Activated naive CD8-positive, alpha-beta T cell treated with anti-CD3 and anti-CD28 coated beads, Interleukin-2, amount 50 U/mL, for 24 hours (primary cell): ENCODE data around the gene RPN2.

Experiments
- ATAC-seq: fragments of 150-1000 bp; cut with Tn5 transposase; one replicate; pipeline ENCODE4 v1.10.0; 2021
- DNase-seq: peaks from one replicate; pipeline ENCODE4 v3.0.0; 2021
- H3K27ac Mint-ChIP-seq: one replicate; pipeline ENCODE4 v1.8.0; 2021; ENCODE audit warnings: mild to moderate bottlenecking, mixed read lengths
- H3K27me3 Mint-ChIP-seq: one replicate; pipeline ENCODE4 v1.8.0; 2021; ENCODE audit warnings: mixed read lengths
- H3K36me3 Mint-ChIP-seq: one replicate; pipeline ENCODE4 v1.8.0; 2021; ENCODE audit warnings: low read depth, mixed read lengths
- H3K4me1 Mint-ChIP-seq: one replicate; pipeline ENCODE4 v1.8.0; 2021; ENCODE audit warnings: mixed read lengths
- H3K4me3 Mint-ChIP-seq: one replicate; pipeline ENCODE4 v1.8.0; 2021; ENCODE audit warnings: mild to moderate bottlenecking, moderate library complexity, mixed read lengths
- H3K9me3 Mint-ChIP-seq: one replicate; pipeline ENCODE4 v1.8.0; 2021; ENCODE audit warnings: mixed read lengths

The RPN2 gene

DNA sequence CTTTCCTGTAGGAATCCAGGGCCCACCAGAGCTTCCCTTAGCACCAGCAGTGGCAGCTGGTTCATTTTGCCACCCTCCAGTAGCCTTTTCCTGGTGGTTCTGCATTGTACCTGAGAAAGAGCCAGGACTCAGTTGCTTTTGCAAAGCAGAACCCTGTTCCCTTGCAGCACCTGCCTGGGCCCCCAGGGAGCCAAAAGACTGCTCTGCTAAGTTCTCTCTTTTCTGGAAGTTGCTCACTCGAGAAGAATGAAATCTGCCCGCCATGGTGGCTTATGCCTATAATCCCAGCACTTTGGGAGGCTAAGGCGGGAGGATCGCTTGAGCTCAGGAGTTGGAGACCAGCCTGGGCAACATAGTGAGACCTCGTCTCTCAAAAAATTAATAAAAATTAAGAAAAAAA, 58.5 kb downstream of the RPN2 start:
- Mint-ChIP-seq H3K9me3 (no peaks in the 10 kb centered on the region), H3K4me1 (no peaks in the 10 kb centered on the region), H3K27ac (no peak overlapping the region), H3K4me3 (no peak overlapping the region), H3K36me3 (peaks cover 66% of the 10 kb centered on the region), H3K27me3 (no peaks in the 10 kb centered on the region)
- ATAC-seq: no peak
- no peak for DNase-seq

DNA sequence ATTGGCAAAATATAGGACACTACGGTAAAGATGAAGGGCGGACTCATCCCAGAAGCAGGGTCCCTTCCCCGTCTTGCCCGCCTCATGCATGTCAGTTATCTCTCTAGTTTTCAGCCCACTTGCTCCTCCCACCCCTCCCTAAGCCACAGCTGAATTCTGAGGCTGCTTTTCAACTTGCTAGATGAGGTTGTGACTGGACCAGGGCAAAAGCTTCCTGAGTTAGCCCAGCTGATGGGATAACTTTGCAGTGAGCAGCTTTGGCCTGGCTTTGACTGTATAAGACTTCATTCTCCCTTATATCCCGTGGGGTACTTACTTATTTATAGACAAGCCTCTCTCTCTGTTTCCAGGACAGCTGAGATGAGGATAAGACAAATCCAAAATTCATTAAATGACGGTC, 59.3 kb downstream of the RPN2 start:
- Mint-ChIP-seq H3K9me3 (no peaks in the 10 kb centered on the region), H3K27ac (no peak overlapping the region), H3K4me1 (no peaks in the 10 kb centered on the region), H3K4me3 (no peak overlapping the region), H3K27me3 (no peaks in the 10 kb centered on the region), H3K36me3 (peaks cover 70% of the 10 kb centered on the region)
- DNase-seq (no peak), ATAC-seq (no peak)

DNA sequence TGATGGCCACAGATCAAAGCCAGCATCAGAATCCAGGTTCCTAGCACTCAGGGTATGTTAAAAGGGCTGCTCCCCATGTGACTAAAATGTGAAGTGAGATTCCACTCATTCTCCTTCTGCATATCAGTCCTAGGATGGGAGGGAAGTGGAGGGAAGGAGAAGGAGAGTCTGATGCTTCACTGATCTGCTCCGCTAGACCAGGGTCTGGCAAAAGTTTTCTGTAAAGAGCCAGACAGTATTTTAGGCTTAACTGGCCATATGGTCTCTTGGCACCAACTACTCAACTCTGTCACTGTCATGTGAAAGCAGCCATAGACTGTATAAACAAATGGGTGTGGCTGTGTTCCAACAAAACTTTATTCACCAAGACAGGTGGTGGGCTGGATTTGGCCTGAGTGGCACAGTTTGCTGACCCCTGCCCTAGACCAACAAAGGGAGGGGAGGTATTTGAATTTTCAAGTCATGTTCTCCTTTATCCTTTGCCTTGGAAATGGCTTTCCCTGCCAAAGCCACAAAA, 59.9 kb downstream of the RPN2 start:
- Mint-ChIP-seq H3K27me3 (no peaks in the 10 kb centered on the region), H3K4me3 (no peak overlapping the region), H3K9me3 (no peaks in the 10 kb centered on the region), H3K36me3 (peaks cover 69% of the 10 kb centered on the region), H3K4me1 (no peaks in the 10 kb centered on the region), H3K27ac (no peak overlapping the region)
- no peak for DNase-seq
- ATAC-seq: no peak

DNA sequence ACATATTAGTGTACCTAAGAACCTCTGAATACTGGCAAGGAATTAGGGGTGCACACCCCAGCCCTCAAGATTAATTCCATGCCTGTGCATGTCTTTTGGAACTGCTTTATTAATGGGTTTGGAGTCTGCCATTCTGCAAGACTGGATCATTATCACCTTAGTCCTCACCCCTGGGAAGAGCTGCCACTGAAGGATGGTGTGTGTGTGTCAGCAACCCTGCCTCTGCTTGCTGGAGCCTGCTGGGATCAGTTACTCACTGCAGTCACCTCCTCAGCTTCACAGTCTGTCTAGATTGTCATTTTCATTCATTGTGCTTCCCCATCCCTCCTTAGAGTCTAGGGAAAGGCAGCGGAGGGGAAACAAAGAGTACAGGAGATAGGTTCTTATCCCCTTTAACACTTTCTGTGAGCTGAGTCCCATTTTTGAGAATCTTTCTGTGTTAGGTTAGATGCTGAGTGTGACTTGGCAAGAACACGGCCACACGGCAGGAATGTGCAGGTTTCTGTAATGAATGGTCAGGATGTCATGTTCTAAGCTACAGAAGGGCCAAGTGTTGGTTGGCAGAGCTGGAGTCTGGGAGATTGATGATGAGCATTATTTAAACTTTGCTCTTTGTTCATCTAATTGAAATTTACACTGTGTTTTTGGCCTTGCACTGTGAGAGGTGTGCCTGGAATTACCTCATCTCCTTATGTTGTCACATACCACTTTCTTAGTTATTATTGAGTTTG, 61.4 kb downstream of the RPN2 start:
- H3K27ac Mint-ChIP-seq: peak overlapping the region; percentile 5
- ATAC-seq (no peak), DNase-seq (no peak)
- no peaks in the 10 kb centered on the region for H3K27me3 Mint-ChIP-seq
- no peak overlapping the region for H3K4me3 Mint-ChIP-seq
- H3K4me1 Mint-ChIP-seq: no peaks in the 10 kb centered on the region
- H3K9me3 Mint-ChIP-seq: no peaks in the 10 kb centered on the region
- H3K36me3 Mint-ChIP-seq: peaks cover 61% of the 10 kb centered on the region

DNA sequence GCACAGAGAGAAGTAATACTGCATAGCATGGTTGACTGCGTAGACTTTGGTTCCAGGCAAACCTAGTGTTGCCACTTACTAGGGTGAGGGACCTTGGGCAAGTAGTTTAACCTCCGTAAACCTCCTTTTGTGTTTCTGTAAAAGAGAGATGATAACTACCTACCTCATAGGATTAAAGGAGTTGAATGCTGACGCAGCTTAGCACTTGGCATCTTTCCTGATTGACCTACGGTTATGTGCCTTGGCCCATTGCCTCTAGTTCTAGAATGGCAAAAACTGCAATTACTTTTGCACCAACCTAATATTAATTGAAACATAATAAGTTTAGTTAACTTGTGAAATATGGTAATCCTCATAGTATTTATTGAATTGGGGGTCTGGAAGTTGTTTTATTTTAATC, 63.4 kb downstream of the RPN2 start:
- DNase-seq (no peak), ATAC-seq (no peak)
- Mint-ChIP-seq H3K4me1 (no peaks in the 10 kb centered on the region), H3K27me3 (no peaks in the 10 kb centered on the region), H3K4me3 (no peak overlapping the region), H3K27ac (no peak overlapping the region), H3K9me3 (no peaks in the 10 kb centered on the region), H3K36me3 (peaks cover 46% of the 10 kb centered on the region)

DNA sequence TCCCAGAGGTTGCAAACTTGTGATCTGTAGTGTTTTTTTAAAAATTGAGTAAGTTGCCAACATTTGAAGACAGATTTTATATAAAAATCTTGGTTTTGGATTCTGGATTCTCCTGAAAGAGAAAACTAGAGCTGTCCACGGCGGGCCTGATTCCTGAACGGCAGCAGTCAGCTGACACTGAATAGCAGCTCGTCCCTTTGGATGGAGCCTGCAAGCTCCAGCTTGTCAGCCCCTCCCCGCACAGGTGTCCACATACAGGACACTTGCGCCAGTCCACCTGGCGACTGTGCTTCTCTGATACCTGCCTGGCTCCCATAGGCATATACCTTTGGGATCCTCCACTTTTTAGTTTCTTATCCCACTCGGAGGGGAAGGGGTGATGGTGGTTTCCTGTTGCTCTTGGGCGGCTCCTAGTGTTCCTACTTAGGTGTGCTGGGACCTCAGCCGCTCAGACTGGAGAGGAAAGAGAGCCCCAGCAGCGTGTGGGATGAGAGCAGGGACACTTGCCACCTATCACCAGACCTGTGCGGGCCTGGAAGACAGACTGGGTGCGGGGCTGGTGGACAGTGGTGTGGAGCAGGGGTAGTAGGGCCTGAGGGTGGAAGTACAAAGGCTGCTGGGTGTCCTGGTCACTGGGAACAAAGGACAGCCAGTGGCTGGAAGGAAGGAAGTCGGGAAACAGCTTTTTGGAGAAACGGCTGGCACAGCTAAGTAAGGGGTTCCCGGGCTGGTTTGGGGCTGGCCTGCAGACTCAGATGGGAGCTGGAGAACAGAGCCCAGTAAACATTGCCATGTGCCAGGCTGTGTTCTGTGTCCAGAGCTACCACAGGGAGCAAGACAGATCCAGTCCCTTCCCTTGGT, 64.2 kb downstream of the RPN2 start:
- DNase-seq (no peak), ATAC-seq (no peak)
- Mint-ChIP-seq H3K36me3 (peaks cover 46% of the 10 kb centered on the region), H3K4me1 (no peaks in the 10 kb centered on the region), H3K9me3 (no peaks in the 10 kb centered on the region), H3K4me3 (no peak overlapping the region), H3K27me3 (no peaks in the 10 kb centered on the region), H3K27ac (no peak overlapping the region)

DNA sequence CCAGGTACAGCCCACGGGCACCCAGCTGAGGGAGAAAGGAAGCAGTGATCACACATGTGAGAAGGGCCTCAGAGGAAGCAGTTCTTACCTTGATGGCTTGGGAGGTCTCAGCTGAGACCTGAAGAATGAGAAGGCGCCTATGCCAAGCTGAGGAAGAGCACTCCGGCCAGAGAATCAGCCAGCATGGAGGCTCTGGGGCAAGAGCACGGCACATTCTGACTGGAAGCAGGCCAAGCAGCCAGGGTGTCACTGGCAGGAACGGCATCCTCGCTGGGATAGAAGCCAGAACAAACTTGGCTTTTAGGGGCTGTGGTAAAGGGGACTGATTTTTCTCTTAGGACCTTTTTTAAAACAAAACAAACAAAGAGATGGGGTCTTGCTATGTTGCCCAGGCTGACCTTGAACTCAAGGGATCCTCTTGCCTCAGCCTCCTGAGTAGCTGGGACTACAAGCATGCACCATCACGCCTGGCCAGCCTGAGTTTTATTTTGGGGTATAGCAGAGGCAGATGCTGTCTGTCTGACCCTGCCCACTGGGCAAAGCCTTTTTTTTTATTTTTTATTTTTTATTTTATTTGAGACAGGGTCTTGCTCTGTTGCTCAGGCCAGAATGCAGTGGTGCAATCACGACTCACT, 64.9 kb downstream of the RPN2 start:
- DNase-seq (no peak), ATAC-seq (no peak)
- no peaks in the 10 kb centered on the region for H3K27me3 Mint-ChIP-seq
- no peaks in the 10 kb centered on the region for H3K4me1 Mint-ChIP-seq
- no peaks in the 10 kb centered on the region for H3K9me3 Mint-ChIP-seq
- H3K27ac Mint-ChIP-seq: no peak overlapping the region
- no peak overlapping the region for H3K4me3 Mint-ChIP-seq
- peaks cover 41% of the 10 kb centered on the region for H3K36me3 Mint-ChIP-seq

DNA sequence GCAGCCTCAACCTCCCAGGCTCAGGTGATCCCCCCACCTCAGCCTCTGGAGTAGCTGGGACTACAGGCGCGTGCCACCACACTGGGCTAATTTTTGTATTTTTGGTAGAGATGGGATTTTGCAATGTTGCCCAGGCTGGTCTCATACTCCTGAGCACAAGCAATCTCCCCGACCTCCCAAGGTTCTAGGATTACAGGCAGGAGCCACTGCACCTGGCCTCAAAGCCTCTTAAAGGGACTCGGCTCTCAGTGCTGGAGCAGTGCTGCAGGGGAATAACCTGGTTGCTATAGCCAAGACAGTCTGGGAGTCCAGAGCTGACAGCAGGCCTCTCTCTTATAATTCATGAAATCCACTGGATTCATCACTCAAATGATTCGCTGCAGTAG, 65.4 kb downstream of the RPN2 start:
- no peak for DNase-seq
- H3K4me1 Mint-ChIP-seq: no peaks in the 10 kb centered on the region
- H3K9me3 Mint-ChIP-seq: no peaks in the 10 kb centered on the region
- no peaks in the 10 kb centered on the region for H3K27me3 Mint-ChIP-seq
- H3K4me3 Mint-ChIP-seq: no peak overlapping the region
- no peak for ATAC-seq
- no peak overlapping the region for H3K27ac Mint-ChIP-seq
- H3K36me3 Mint-ChIP-seq: peaks cover 36% of the 10 kb centered on the region

DNA sequence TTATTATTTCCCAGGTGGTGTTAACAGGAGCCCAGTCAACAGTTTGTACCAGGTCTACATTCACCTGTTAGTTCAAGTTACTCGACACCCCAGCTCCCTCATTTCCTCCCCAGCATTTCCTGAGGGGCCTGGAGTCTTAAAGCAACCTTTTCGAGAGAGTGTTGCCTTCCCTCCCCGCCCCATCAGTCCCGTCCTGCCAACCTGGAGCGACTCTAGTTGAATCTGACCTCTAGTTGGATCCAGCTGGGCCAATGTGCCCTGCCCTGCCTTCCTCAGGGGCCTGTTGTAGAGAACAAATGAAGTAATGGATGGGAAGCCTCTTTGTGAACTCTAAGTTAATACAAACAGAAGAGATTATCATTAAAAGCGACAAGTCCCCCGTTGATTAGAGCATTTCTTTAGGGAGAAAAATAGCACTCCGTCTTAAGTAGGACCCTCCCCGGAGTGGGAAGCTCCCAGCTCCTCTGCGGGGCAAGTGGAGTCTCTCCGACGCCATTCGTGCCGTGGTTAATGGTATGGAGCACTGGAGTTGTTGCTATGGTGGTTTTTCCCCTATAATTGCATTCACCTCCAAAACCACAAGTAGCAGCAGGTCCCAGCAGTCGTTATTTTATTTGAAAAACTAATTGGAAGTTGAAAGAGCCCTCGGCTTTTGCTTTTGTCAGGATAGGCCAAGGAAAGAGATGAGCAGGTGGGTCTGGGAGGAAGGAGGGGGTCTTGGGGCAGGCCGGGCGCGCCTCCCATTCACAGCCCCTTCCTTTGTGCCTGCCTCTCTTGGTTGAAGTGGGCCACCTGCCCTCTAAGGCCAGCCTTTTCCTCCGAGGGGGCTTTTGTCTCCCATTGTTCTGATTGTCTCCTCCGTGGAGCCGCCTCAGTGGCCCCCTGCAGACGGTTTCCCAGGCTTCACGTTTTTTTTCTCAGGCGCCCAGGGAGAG, 66.4 kb downstream of the RPN2 start:
- Mint-ChIP-seq H3K36me3 (peaks cover 31% of the 10 kb centered on the region), H3K27me3 (no peaks in the 10 kb centered on the region), H3K9me3 (no peaks in the 10 kb centered on the region), H3K4me1 (no peaks in the 10 kb centered on the region), H3K27ac (no peak overlapping the region), H3K4me3 (no peak overlapping the region)
- ATAC-seq (no peak), DNase-seq (no peak)

DNA sequence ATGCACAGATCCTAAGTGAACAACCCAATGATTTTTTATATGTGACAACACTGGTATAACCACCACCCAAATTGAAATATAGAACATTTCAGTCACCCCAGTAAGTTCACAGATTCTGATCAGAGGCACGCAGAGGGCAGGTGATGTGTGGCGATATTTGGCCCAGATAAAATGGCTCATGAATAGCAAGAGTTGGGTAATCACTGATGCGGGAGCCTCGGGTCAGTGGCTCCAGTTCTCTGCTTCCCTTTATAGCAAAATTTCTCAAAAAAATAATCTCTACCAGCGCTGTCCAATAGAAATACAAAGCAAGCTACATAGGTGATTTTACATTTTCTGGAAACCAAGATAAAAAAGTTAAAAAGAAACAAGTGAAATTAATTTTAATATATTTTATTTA, 67.6 kb downstream of the RPN2 start:
- Mint-ChIP-seq H3K4me3 (no peak overlapping the region), H3K9me3 (no peaks in the 10 kb centered on the region), H3K4me1 (no peaks in the 10 kb centered on the region), H3K36me3 (peaks cover 19% of the 10 kb centered on the region), H3K27ac (no peak overlapping the region), H3K27me3 (no peaks in the 10 kb centered on the region)
- no peak for ATAC-seq
- DNase-seq: no peak

DNA sequence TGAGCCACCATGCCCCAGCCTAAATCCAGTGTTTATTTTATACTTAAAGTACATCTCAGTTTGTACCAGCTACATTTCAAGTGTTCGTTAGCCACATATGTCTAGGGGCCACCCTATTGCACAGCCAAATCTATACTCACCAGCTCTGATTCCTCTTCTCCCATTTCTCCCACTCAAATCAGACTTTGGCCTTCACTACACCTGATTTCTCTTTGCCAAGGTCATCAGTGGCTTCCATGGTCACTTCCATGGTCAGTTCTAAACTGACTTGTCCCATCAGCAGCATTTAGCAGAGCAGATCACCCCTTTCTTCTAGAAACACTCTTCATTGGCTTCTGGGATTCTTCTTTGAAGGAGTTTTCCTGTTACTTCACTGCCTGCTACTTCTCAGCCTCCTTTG, 68.4 kb downstream of the RPN2 start:
- Mint-ChIP-seq H3K9me3 (no peaks in the 10 kb centered on the region), H3K36me3 (peaks cover 13% of the 10 kb centered on the region), H3K27me3 (no peaks in the 10 kb centered on the region), H3K4me3 (no peak overlapping the region), H3K27ac (no peak overlapping the region), H3K4me1 (no peaks in the 10 kb centered on the region)
- ATAC-seq (no peak), DNase-seq (no peak)

DNA sequence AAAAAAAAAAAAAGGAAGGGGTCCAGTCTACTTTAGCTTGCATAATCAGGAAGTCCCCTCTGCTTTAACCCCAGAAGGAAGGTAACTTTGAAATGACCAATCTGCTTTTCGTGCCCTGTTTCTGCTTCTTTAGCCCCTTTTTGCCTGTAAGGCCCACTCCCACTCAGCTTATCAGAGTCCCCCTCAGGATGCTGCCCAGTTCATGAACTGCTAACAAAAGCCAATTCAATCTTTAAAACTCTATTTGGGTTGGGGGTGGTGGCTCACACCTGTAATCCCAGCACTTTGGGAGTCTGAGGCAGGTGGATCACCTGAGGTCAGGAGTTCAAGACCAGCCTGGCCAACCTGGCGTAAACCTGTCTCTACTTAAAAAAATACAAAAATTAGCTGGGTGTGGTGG, 70.2 kb downstream of the RPN2 start:
- Mint-ChIP-seq H3K4me3 (no peak overlapping the region), H3K9me3 (no peaks in the 10 kb centered on the region), H3K27ac (no peak overlapping the region), H3K27me3 (no peaks in the 10 kb centered on the region), H3K4me1 (no peaks in the 10 kb centered on the region), H3K36me3 (peaks cover 2% of the 10 kb centered on the region)
- no peak for DNase-seq
- ATAC-seq: no peak

DNA sequence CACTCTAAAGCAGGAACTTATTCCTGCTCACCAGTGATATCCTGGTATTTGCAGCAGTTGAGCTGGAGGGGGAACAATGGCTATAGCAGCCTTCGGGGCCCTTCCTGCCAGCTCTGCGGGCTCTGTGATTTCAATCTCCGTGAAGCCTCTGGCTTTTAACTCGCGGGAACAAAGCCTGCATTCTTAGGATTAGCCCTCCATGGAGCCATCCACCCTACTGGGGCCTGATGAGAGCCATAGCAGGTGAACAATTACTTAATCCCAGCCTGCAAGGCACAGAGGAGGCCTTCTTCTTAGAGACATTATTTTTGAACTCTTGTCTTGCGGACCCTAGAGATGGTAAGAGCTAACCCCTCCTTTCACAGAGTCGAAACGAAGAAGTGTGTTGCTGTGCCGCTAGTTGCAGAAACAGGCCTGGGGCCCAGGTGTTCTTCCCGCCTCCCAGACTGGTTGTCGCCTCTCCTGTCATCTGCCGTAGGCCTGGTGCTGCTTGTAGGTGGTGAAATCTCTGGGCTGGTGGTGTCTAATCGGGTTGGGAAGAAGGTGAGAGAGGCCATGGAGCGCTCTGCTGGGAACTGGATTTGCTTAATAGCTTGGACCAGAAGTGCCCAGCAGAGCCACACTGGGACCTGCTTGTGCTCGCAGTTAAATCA, 72.8 kb downstream of the RPN2 start:
- Mint-ChIP-seq H3K4me3 (no peak overlapping the region), H3K4me1 (no peaks in the 10 kb centered on the region), H3K27ac (no peak overlapping the region), H3K9me3 (no peaks in the 10 kb centered on the region), H3K36me3 (peaks cover 2% of the 10 kb centered on the region), H3K27me3 (peaks cover 2% of the 10 kb centered on the region)
- DNase-seq (no peak), ATAC-seq (no peak)

DNA sequence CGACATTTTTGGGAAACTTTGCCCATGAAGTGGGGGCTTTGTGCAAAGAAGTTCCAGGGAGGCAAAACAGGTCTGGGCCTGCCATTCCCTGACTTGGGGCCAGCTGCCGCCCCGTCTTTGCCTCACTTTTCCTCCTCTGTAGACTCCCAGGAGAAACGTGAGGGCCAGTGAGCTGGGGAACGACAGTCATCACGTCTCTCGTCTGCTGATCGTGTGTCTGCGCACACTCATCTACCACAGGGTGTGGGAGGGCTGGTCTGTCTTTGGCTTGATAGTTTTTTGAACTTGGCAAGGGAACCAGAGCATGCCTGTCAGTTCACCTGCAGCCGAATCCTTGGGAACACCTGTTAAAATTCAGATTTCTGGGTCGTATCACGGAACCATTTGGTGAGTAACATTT, 74.0 kb downstream of the RPN2 start:
- H3K9me3 Mint-ChIP-seq: no peaks in the 10 kb centered on the region
- H3K4me1 Mint-ChIP-seq: no peaks in the 10 kb centered on the region
- H3K36me3 Mint-ChIP-seq: peaks cover 2% of the 10 kb centered on the region
- ATAC-seq (peak; percentile 16), DNase-seq (no peak)
- no peak overlapping the region for H3K27ac Mint-ChIP-seq
- H3K4me3 Mint-ChIP-seq: no peak overlapping the region
- peaks cover 2% of the 10 kb centered on the region for H3K27me3 Mint-ChIP-seq
